A549 treated with Hydrocortisone at 1 μM for 4 hours (cell line): ENCODE measurements around the gene UCMA. TPM values are rescaled to one million over a fixed set of nuclear protein-coding genes. Genes with fewer than 3 reads are reported as not detected.

ENCODE experiments used
- total RNA-seq: library from RNA; stranded (reverse); fragments of 200-300 nt; extraction: Qiagen RNA extraction; gene quantifications from 5 replicates; pipeline ENCODE4 v1.2.3, GENCODE V29; 2022

Gene UCMA
- not detected in 5 replicates for total RNA-seq

GRCh38 chr10:13234172-13234571, at the start of gene UCMA:
Gene UCMA (minus strand): TSS chr10:13234374. CDS start chr10:13234258, 116 bp downstream.

Other genes with a start within 250 kb of the UCMA start
- 0.83 to 1.4 TPM (median 1.0 TPM) in 5 replicates for gene CCDC3, start 232.7 kb downstream of the UCMA start, total RNA-seq
- 47.4 to 59.1 TPM (median 53.0 TPM) in 5 replicates for gene OPTN, start 134.2 kb downstream of the UCMA start, total RNA-seq
- 19.7 to 26.7 TPM (median 21.8 TPM) in 5 replicates for gene MCM10, start 72.8 kb downstream of the UCMA start, total RNA-seq
- 29.2 to 34.5 TPM (median 31.0 TPM) in 5 replicates for gene PHYH, start 65.7 kb upstream of the UCMA start, total RNA-seq
- 62.1 to 84.0 TPM (median 66.4 TPM) in 5 replicates for gene SEPHS1, start 113.9 kb upstream of the UCMA start, total RNA-seq